GM18499 (cell line): ENCODE results near the gene DLGAP4.

Source experiments
- ATAC-seq: cut with Tn5 transposase; IDR thresholded peaks from one replicate; pipeline ENCODE4 v1.9.1; 2021; ENCODE audit warnings: moderate number of reproducible peaks; ENCODE audit not compliant: insufficient read depth, unreplicated experiment

The DLGAP4 gene

DNA sequence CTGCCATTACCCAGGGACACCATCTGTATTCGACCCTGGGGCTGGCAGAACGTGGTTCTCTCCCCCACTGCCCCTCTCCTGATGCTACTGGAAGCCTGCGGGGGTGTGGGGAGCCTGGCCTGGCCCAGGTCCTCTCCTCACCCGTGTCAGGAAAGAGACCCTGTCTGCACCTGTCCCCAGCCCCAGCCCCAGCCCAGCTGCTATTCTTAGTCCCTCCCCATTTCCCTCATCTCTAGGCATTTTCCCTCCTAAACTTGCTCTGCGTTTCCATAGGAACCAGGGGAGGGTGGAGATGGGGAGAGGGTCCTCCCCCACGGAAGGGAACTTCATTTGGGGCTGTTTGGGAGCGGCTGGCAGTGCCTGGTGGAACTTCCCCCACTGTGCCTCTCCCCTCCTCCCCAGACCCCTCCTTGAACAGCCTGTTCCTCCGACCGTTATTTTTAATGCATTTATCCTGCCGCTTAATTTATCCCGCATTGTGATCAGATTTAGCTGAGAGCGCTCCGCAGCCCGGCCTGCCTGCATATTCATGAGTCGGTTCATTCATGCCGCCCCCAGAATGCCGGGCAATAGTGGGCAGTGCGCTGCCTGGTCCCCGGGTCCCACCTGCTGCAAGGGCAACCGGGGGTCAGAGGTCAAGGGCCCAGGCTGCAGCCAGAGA lies 31.8 kb upstream of the DLGAP4 start:
- no peak for ATAC-seq

DNA sequence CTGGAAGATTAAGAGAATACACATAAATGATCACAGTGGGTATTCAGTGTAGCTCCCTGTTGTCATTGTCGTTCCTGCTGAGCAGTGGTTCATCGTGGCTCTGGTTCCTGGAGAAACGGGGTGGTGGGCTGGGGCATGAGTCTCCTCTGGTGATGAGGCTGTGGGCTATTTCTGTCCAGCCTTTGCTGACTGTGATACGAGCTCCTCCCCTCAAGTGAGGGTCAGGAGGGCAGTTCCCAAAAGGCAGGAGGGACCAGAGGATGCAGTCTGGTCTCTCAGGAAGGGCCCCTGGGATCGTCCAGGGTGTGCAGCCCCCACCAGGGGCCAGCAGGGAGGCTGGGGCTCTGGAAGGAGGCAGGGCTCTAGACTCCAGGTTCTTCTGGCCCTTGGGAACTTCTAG lies 31.1 kb upstream of the DLGAP4 start:
- no peak for ATAC-seq

DNA sequence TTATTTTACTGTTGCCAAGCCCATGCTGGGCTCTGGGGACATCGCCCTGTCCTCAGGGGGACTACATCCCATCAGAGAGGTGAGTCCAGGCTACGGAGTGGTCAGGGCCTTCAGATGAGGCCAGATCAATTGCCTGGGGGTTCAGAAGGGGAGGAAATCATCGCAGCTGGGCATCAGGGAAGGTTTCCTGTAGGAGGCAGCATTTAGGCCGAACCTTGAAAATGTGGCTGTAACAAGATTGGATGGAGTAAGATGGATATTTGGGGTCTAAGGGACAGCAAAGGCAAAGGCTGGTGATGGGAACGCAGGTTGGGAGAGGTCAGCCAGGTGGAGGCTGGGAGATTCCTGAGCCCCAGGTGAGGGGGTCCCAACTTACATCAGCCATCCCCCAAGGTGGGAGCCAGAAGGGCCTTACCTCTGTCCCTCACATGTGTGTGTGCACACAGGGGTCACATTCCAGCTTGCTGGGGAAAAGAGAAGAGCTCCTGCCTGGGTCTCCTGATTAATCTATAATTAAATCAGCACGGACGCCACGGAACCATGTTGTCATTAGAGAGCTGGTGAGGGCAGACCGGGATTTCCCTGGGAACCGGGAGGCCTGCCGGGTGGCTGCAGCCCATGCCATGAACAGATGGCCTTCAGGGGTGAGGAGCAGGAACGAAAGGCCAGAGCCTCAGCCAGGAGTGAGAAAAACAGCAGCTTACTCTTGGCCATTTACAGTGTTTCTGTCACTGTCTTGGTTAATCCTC lies 30.5 kb upstream of the DLGAP4 start:
- no peak for ATAC-seq

DNA sequence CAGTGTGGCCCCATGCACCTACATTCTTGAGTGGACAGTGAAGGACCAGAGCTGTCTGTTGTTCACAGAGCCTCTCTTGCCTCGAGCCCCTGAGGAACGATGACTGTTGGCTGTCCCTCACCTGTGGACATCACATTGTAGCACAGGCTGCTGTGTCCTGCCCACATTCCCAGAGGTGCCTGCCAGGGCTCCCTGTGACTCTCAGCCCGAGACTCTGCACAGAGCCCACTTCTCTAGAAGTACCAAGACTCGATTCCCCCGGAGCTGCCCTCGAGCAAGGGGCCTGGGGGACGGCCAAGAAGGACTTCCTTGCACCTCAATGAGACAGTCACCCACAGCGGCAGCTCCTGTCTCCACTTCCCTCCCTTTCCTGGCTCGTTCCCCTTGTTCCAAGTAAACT lies 28.6 kb upstream of the DLGAP4 start:
- no peak for ATAC-seq

DNA sequence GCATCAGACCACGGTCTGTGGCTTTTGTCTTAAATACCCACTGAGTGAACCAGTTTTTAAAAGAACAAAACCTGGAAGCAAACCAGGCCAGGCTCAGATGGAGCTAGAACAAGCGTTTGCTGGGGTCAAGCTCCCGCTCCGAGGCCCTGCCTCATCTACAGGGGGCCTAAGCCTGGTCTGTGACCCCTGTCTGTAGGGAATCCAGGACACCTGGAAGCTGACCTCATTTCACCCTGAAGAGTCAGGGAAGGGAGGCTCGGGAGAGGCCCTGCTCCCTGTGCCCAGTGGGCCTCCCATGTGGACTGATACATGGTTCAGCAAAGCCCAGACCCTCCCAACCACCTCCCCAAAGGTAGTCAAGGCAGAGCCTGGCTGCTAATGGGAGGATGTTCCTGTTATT lies 26.8 kb upstream of the DLGAP4 start:
- ATAC-seq, result no peak

DNA sequence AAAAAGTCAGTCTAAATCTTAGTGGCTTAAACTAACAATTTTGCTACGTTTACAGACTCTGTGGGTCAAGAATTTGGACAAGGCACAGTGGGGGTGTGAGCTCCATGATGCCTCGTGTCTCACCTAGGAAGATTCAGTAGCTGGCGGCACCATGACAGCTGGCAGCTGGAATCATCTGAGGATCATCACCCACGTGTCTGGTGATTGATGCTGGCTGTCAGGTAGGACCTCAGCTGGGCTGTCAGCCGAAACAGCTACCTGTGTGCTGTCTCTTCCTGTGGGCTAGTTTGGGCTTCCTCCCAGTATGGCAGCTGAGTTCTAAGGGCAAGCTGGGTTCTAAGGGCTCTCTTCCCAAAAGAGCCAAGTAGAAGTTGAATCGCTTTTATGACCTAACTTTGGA lies 26.4 kb upstream of the DLGAP4 start:
- ATAC-seq, result no peak

DNA sequence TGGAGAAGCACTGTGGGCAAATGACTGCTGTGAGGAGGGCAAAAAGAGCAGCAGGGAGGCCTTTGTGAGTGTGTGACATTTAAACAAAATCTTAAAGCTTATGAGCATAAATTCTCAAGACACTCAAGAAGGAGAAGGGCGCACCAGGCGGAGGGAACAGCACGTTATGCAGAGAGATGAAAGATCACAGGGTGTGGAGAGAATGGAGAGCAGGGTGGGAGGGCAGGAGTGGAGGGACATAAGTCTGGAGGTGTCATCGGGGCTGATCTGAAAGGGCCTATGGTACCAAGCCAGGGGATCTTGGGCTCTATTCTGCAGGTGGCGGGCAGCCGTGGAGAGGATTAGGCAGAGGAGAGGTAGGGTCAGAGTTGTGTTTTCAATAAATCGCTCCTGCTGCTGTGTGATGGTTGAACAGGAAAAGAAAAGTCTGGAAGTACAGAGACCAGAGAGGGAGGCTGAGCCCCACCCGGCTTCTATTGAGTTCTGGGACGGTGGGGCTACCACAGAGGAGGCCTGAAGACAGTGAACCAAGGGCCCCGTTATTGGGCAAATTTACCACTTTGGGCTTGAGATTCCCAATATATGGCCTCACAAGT lies 24.3 kb upstream of the DLGAP4 start:
- no peak for ATAC-seq

DNA sequence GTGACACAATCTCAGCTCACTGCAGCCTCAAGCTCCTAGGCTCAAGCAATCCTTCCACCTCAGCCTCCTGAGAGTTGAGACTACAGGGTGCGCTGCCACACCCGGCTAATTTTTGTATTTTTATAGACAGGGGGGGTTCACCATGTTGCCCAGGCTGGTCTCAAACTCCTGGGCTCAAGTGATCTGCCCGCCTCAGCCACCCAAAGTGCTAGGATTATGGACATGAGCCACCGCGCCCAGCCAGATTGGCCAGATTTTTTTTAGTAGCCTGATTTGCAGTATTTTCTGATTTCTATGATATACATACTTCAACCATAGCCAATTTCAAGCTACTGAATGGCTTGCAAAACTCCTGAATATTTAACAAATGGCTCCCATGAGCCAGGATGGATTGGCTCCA lies 21.4 kb upstream of the DLGAP4 start:
- ATAC-seq, result no peak

DNA sequence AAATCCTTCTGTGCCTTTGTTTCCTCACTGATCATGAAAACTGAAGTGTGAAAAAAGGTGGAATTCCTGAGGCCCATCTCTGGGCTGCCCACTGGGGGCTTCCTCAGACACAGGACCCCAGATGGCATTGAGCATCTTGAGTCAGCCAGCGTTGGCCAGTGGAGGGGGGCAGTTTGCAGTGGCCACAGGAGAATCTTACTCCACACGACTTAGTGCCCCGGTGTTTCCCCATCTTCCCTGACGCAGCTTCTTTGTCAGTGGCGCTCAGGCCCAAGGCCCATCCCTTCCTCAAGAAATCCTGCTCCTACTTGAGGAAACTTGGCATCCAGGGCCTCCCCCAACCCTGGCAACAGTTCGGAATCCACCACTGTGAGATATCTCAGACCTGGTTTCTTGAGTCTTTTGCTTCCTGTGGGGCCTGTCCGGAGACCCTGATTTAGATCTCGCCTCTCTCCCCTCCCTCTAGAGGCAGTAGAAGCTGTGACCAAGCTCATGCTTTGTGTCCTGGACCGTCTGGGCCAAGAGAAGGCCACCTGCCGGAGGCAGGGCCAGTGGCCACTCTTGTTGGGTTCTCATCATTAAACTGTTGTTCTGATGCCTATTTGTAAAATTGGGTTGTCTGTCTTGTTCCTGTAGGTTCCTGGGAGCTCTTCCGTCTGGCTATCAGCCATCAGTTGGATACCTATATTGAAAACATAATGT lies 20.2 kb upstream of the DLGAP4 start:
- ATAC-seq, result no peak

DNA sequence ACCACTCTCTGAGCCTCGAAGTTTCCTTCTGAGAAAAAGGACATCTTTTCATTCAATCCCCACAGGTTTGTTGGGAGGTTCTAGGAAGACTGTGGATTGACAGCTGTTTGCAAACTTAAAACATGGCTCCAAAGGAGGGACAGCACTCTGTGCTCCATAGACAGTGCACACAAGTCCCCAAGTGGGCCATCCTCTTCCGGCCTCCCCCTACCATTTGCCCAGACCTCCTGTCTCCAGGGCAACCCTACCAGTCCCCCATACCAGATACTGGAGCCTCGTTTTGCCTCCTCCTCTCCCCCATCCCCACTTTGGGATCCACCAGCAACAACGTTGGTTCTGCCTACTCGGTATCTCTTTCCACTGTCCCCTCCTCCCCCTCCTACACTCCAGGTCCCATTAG lies 8.5 kb upstream of the DLGAP4 start:
- ATAC-seq, result no peak

DNA sequence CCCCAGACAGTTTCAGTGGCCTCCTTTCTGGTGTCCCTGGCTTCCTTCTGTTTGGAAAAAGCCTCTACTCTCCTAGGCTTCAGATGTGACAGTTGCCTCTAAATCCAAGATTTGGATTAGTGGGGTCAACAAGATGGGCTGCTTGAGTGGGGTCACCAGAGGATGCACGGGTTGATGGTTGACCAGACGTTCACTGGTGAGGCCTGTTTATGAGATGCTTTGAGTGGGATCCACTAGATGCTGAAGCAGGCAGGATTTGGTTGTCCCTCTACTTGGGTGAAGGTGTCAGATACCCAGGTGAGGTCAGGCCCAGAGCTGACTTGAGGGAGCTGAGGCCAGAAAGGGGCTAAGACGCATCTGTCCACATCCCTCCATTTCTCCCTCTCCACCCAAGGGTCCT lies 8.1 kb upstream of the DLGAP4 start:
- ATAC-seq, result no peak

DNA sequence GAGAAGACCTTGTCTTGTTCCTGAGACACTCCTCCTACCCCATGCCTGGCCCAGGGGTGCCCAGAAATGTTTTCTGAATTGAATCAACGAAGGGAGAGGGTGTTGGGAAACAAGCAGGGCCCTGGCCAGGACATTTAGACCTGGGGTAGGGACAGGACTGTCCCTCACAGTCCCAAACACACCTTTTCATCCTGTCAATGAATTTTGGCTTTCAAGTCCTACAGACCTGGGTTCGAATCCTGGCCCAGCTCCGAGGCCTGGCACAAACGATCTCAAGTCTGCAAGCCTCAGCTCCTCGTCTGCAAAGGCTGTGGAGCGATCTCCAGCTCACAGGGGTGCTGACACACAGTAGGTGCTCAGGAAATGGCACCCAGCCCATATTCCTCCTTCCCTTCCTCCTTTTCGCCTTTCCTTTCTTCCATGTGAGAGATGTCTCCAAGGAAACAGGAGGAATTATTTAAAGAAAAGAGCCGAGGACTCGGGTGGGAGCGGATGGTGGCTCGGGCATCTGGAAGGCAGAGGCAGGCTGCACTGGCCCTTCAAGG lies 7.3 kb upstream of the DLGAP4 start:
- no peak for ATAC-seq

DNA sequence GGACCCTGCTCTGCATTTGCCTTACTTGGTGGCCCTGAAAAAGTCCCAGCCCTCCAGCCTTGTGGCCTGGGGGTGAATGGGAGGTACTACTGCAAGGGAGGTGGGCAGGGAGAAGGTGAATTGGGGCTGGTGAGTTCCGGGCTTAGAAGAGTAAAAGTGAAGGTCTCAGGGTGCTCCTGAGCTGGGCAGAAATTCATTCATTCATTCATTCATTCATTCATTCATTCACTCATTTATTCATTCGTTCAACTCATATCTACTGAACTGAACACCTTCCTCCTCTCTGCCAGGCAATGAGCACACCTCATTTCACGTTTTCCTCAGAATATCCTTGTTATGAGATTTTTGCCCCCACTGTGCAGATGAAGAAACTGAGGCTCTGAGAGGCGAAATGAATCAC lies 6.7 kb upstream of the DLGAP4 start:
- no peak for ATAC-seq

DNA sequence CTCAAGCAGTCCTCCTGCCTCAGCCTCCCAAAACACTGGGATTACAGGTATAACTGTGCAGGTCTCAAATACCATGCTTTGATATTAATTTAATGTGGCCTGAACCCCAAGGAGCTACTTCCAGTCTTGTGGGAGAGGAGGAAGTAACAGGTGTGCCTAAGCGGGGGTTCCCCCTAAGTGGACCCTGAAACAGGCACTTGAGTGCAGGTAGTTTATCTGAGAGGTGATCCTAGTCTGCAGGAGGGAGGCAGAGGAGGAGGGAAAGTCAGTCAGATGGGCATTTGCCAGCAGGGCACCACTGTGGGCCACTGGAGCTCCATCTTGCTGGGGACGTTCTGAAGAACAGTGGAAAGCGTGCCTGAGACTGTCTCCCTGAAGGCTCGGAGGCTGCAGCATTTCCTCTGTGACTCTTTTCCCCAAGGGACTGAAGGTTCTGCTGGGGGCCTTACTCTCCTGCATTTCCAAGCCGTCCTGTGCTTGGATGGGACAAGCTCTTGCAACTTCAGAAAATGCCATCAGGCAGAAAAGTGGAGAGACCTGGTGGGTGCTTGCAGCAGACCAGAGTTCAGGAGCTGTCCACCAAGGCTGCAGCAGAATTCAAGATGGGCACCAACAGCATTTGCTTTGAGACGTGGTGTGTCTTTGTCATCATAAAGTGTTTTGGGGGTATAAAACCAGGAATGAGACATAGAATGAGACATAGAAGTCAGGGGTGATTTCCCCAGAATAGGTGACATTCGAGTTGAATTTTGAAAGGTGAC lies 4.6 kb upstream of the DLGAP4 start:
- ATAC-seq, result no peak

DNA sequence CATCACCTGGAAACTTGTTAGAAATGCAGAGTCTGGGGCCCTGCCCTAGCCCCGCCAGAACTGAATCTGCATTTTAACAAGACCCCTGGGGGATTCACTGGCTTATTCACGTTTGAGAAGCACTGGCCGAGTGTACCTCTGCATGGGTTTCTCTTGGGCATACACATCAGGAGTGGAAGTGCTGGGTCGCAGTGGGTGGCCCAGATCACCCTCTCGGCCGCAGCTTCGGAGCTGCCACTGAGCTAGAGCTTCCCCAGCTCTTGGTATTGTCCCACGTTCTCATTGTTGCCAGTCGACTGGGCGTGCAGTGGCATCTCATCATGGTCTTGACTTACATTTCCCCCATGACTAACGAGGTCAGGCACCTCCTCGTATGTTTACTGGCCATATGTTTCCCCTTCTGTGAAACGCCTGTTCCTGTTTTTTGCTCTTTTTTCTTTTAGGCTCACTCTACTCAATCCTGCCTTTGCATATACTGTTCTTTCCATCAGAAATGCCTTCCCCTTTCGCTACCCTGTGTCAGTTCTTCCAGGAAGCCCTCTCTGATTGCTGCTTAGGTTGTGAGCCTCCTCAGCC lies 3.0 kb upstream of the DLGAP4 start:
- ATAC-seq, result no peak

DNA sequence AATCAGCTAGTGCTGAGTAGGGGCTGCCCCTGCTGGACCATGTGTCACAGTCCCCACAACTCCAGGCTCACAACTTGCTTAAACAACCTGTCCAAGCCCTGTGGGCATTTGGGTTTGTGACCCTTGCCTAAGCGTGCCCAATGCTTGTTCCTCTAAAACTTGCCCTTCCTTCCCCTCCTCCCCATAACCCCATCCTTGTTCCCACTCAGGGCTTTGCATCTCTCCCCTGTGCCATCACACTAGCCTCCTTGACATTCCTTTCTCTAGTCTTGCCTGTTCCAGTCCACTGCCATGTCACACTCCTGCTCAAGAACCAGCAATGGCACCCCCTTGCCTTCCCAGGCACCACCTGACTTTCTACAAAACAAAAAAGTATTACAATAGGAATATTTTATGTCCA lies 2.3 kb upstream of the DLGAP4 start:
- no peak for ATAC-seq

DNA sequence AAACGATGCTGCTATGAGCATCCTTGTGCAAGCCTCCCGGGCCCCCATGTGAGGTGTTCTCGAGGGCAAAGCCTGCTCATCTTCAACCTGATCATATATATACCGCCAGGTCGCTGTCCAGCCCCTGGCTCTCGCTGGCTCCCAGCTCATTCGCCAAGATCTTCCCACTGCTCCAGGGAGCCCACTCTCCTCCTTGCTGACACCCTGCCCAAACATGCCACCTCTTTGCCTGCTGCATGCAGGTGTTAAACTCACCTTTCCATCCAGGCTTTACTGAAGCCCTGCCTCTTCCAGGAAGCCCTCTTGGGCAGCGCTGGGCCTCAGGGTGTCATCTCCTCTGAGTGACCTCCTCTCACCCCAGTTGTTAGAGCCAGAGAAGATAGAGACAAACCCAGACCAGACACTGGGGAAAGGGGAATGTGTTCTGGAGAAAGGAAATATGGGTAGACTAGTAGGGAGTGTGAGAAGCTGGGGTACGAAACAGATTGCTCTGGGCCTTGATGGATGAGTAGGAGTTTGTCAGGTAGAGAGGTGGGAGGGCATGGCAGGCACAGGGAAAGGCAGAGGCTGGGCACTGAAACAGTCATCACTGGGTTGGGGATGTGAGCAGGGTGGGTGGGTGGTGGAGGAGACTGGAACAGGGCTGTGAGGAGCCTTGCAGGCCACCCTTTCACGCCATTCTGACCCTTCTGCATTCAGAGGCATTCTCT lies 1.2 kb upstream of the DLGAP4 start:
- ATAC-seq, result no peak

DNA sequence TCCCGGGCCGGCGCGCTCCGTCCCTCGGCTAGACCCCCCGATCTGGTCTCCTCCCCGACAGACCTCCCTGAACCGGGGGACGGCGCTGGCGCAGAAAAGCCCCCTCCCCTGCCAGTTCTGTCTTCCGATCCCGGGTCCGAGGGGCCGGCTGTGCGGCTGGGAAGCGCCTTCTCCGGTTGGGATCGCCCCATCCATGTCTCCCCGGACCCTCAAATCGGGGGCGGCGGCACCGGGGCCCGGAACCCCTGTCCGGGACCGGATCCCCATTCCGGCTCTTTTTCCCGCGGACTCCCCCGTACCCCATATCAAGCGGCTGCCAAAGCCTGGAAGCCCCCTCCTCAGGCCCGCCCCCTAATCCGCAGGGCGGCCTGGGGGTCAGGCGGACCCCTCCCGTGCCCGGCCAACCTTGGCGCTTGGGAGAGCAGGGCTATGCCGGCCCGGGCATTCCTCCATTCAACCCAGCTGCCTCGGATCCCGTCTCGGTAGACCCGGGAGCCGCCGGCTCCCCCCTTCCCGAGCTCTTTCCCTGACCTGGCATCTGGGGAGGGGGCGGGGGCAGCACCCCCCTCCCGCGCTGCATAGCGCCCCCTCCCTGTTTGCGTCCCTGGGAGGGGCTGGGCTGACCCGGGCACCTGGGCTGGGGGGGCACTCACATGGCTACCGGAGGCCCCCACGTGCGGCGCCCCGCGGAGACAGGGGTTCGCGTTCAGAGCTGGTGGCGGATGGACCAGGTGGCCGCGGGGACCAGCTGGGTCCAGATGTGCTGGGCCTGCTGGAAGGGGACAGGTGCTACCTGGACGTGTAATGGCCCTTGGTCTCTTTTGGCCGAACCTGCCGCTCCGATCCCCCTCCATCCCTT lies 643 bp downstream of the DLGAP4 start:
- ATAC-seq, result no peak
